WTC11 (cell line): ENCODE data around the gene AMIGO3.

Experiments used
- ELF4 ChIP-seq: sonication (generic); formaldehyde crosslinking; IDR thresholded peaks from 2 replicates; pipeline ENCODE4 v1.8.1; 2022; ENCODE audit warnings: low read depth, mild to moderate bottlenecking, moderate library complexity, missing genetic modification reagents
- JUN ChIP-seq: sonication (generic); formaldehyde crosslinking; IDR thresholded peaks from 2 replicates; pipeline ENCODE4 v1.8.0; 2023; ENCODE audit warnings: mild to moderate bottlenecking, missing genetic modification reagents
- MAX ChIP-seq: sonication (generic); formaldehyde crosslinking; IDR thresholded peaks from 2 replicates; pipeline ENCODE4 v1.8.0; 2022; ENCODE audit warnings: mild to moderate bottlenecking, missing genetic modification reagents
- OVOL2 ChIP-seq: fragments of 250-450 bp; sonication (Bioruptor Pico); IDR thresholded peaks from 2 replicates; pipeline ENCODE4 v1.9.0; 2021; ENCODE audit warnings: mild to moderate bottlenecking, borderline replicate concordance
- STAT6 ChIP-seq: sonication (generic); formaldehyde crosslinking; conservative IDR thresholded peaks from 2 replicates; pipeline ENCODE4 v1.8.1; 2023; ENCODE audit warnings: mild to moderate bottlenecking, low read depth, missing genetic modification reagents, moderate library complexity
- ZBTB21 ChIP-seq: sonication (generic); formaldehyde crosslinking; IDR thresholded peaks from 2 replicates; pipeline ENCODE4 v1.8.1; 2023; ENCODE audit warnings: mild to moderate bottlenecking, missing genetic modification reagents, borderline replicate concordance
- ZNF138 ChIP-seq: sonication (generic); formaldehyde crosslinking; conservative IDR thresholded peaks from 2 replicates; pipeline ENCODE4 v1.8.1; 2022; ENCODE audit warnings: mild to moderate bottlenecking, moderate library complexity, missing genetic modification reagents
- TF ChIP-seq, protein P1 (sequence below): fragments of 200-600 bp; IDR thresholded peaks from 2 replicates; pipeline ENCODE4 v1.8.0; 2022; ENCODE audit warnings: antibody characterized with exemption
- TF ChIP-seq, protein P2 (sequence below): sonication (generic); formaldehyde crosslinking; IDR thresholded peaks from 2 replicates; pipeline ENCODE4 v1.8.0; 2023; ENCODE audit warnings: missing genetic modification reagents, mild to moderate bottlenecking, borderline replicate concordance
- TF ChIP-seq, protein P3 (sequence below): sonication (generic); formaldehyde crosslinking; IDR thresholded peaks from 2 replicates; pipeline ENCODE4 v1.8.1; 2022; ENCODE audit warnings: missing genetic modification reagents, borderline replicate concordance

DNA sequence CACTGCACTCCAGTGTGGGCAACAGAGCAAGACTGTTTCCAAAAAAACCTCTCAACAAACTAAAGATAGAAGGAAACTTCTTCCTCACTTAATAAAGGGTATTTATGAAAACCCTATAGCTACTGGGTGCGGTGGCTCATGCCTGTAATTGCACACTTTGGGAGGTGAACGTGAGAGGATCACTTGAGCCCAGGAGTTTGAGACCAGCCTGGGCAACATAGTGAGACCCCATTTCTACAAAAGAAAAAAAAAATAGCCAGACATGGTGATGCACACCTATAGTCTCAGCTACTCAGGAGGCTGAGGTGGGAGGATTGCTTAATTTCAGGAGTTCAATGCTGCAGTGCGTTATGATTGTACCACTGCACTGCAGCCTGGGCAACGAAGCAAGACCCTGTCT, 44.5 kb upstream of the AMIGO3 start:
- TF ChIP-seq, protein P1, sequence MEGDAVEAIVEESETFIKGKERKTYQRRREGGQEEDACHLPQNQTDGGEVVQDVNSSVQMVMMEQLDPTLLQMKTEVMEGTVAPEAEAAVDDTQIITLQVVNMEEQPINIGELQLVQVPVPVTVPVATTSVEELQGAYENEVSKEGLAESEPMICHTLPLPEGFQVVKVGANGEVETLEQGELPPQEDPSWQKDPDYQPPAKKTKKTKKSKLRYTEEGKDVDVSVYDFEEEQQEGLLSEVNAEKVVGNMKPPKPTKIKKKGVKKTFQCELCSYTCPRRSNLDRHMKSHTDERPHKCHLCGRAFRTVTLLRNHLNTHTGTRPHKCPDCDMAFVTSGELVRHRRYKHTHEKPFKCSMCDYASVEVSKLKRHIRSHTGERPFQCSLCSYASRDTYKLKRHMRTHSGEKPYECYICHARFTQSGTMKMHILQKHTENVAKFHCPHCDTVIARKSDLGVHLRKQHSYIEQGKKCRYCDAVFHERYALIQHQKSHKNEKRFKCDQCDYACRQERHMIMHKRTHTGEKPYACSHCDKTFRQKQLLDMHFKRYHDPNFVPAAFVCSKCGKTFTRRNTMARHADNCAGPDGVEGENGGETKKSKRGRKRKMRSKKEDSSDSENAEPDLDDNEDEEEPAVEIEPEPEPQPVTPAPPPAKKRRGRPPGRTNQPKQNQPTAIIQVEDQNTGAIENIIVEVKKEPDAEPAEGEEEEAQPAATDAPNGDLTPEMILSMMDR = no peak
- TF ChIP-seq STAT6 (CRISPR knock-in tag) (no peak), MAX (no peak), ELF4 (CRISPR knock-in tag) (no peak), OVOL2 (CRISPR knock-in tag) (no peak), ZBTB21 (CRISPR knock-in tag) (no peak), ZNF138 (CRISPR knock-in tag) (no peak), JUN (CRISPR knock-in tag) (no peak)
- TF ChIP-seq, protein P2, sequence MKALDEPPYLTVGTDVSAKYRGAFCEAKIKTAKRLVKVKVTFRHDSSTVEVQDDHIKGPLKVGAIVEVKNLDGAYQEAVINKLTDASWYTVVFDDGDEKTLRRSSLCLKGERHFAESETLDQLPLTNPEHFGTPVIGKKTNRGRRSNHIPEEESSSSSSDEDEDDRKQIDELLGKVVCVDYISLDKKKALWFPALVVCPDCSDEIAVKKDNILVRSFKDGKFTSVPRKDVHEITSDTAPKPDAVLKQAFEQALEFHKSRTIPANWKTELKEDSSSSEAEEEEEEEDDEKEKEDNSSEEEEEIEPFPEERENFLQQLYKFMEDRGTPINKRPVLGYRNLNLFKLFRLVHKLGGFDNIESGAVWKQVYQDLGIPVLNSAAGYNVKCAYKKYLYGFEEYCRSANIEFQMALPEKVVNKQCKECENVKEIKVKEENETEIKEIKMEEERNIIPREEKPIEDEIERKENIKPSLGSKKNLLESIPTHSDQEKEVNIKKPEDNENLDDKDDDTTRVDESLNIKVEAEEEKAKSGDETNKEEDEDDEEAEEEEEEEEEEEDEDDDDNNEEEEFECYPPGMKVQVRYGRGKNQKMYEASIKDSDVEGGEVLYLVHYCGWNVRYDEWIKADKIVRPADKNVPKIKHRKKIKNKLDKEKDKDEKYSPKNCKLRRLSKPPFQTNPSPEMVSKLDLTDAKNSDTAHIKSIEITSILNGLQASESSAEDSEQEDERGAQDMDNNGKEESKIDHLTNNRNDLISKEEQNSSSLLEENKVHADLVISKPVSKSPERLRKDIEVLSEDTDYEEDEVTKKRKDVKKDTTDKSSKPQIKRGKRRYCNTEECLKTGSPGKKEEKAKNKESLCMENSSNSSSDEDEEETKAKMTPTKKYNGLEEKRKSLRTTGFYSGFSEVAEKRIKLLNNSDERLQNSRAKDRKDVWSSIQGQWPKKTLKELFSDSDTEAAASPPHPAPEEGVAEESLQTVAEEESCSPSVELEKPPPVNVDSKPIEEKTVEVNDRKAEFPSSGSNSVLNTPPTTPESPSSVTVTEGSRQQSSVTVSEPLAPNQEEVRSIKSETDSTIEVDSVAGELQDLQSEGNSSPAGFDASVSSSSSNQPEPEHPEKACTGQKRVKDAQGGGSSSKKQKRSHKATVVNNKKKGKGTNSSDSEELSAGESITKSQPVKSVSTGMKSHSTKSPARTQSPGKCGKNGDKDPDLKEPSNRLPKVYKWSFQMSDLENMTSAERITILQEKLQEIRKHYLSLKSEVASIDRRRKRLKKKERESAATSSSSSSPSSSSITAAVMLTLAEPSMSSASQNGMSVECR (CRISPR knock-in tag) = no peak
- TF ChIP-seq, protein P3, sequence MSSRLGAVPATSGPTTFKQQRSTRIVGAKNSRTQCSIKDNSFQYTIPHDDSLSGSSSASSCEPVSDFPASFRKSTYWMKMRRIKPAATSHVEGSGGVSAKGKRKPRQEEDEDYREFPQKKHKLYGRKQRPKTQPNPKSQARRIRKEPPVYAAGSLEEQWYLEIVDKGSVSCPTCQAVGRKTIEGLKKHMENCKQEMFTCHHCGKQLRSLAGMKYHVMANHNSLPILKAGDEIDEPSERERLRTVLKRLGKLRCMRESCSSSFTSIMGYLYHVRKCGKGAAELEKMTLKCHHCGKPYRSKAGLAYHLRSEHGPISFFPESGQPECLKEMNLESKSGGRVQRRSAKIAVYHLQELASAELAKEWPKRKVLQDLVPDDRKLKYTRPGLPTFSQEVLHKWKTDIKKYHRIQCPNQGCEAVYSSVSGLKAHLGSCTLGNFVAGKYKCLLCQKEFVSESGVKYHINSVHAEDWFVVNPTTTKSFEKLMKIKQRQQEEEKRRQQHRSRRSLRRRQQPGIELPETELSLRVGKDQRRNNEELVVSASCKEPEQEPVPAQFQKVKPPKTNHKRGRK (CRISPR knock-in tag) = no peak
